Measurements from ENCODE around the gene SAMD7.

The SAMD7 gene

GRCh38 chr3:169965562-169966427 lies 54.4 kb downstream of the SAMD7 start:
- in situ Hi-C loops (cut with HindIII; ENCODE audit: low sequenced_read_pairs): no loop called here

- in situ Hi-C loops (cut with HindIII; ENCODE audit: low sequenced_read_pairs): no loop called here
These were observed 55.1 kb downstream of the SAMD7 start, which contains the start of gene SEC62 for GRCh38 chr3:169966428-169966950. Gene SEC62, plus strand, starts transcription at chr3:169966807. Its CDS starts 16 bp downstream, at chr3:169966823.

- in situ Hi-C loops (cut with HindIII; ENCODE audit: low sequenced_read_pairs): no loop called here
These were observed 55.9 kb downstream of the SAMD7 start for GRCh38 chr3:169966951-169967915.

- in situ Hi-C loops (cut with HindIII; ENCODE audit: low sequenced_read_pairs): no loop called here
These were observed 57.0 kb downstream of the SAMD7 start for GRCh38 chr3:169968224-169968885.

GRCh38 chr3:169969174-169970095 lies 58.1 kb downstream of the SAMD7 start:
- in situ Hi-C loops (cut with HindIII; ENCODE audit: low sequenced_read_pairs): no loop called here

- in situ Hi-C loops (cut with HindIII; ENCODE audit: low sequenced_read_pairs): no loop called here
These were observed 59.5 kb downstream of the SAMD7 start for GRCh38 chr3:169970847-169971246.

- in situ Hi-C loops (cut with HindIII; ENCODE audit: low sequenced_read_pairs): no loop called here
These were observed 60.1 kb downstream of the SAMD7 start for GRCh38 chr3:169971522-169971921.

GRCh38 chr3:169980055-169980454 lies 68.7 kb downstream of the SAMD7 start:
- in situ Hi-C loops (cut with HindIII; ENCODE audit: low sequenced_read_pairs): no loop called here

- in situ Hi-C loops (cut with HindIII; ENCODE audit: low sequenced_read_pairs): no loop called here
These were observed 72.9 kb downstream of the SAMD7 start for GRCh38 chr3:169984292-169984691.
